ENCODE data around the gene SGPP1.
"Not testable (repeated sequence)": the region's sequence is repeated elsewhere in the genome, so short reads cannot be mapped to it uniquely, and the experiment has no call there.

SGPP1 gene

GRCh38 chr14:63672417-63673180 is 55.3 kb downstream of the SGPP1 start:
- DNase-seq = no peak

- DNase-seq = no peak
These were observed 55.9 kb downstream of the SGPP1 start for GRCh38 chr14:63671987-63672386.

GRCh38 chr14:63670692-63671091 is 57.2 kb downstream of the SGPP1 start:
- DNase-seq = no peak

GRCh38 chr14:63666335-63666734 is 61.5 kb downstream of the SGPP1 start:
- no peak for DNase-seq

GRCh38 chr14:63663428-63664341 is 64.2 kb downstream of the SGPP1 start:
- DNase-seq = no peak

- no peak for DNase-seq
These were observed 65.1 kb downstream of the SGPP1 start for GRCh38 chr14:63662776-63663175.

- not testable (repeated sequence) for DNase-seq
These were observed 66.0 kb downstream of the SGPP1 start for GRCh38 chr14:63661881-63662280.

GRCh38 chr14:63659726-63660125 is 68.1 kb downstream of the SGPP1 start:
- DNase-seq = no peak

- no peak for DNase-seq
These were observed 71.7 kb downstream of the SGPP1 start for GRCh38 chr14:63656194-63656593.

- no peak for DNase-seq
These were observed 72.9 kb downstream of the SGPP1 start for GRCh38 chr14:63654936-63655335.

- DNase-seq = no peak
These were observed 73.5 kb downstream of the SGPP1 start for GRCh38 chr14:63654346-63654745.

- no peak for DNase-seq
These were observed 75.5 kb downstream of the SGPP1 start for GRCh38 chr14:63652406-63652805.

GRCh38 chr14:63650256-63650952 is 77.5 kb downstream of the SGPP1 start:
- DNase-seq = no peak

- no peak for DNase-seq
These were observed 80.0 kb downstream of the SGPP1 start for GRCh38 chr14:63647696-63648410.

- DNase-seq = no peak
These were observed 83.1 kb downstream of the SGPP1 start for GRCh38 chr14:63644741-63645140.

- no peak for DNase-seq
These were observed 85.0 kb downstream of the SGPP1 start for GRCh38 chr14:63642656-63643382.

GRCh38 chr14:63642229-63642611 is 85.6 kb downstream of the SGPP1 start:
- DNase-seq = peak; percentile 94

- peak; percentile 99 for DNase-seq
These were observed 86.2 kb downstream of the SGPP1 start, which contains the start of gene WDR89 for GRCh38 chr14:63641473-63642228. Gene WDR89 (minus strand): TSS chr14:63641871. CDS start chr14:63599942, 41,929 bp downstream.

GRCh38 chr14:63638493-63638892 is 89.4 kb downstream of the SGPP1 start:
- no peak for DNase-seq

GRCh38 chr14:63636094-63636635 is 91.7 kb downstream of the SGPP1 start:
- not testable (repeated sequence) for DNase-seq

All from NCI-H526 (cell line).